H1 (cell line): ENCODE results near the gene PDE4D. TPM values are rescaled to one million over a fixed set of nuclear protein-coding genes. Genes with fewer than 3 reads are reported as not detected.

ENCODE experiments used
- CTCF ChIA-PET: fragments of 300-600 bp; sonication (Branson Sonifier 250); formaldehyde crosslinking; loops from one replicate; lab custom pipeline; 2021; ENCODE audit not compliant: partially characterized antibody; lab: Charles Lee
- POLR2A ChIA-PET: fragments of 300-600 bp; sonication (Branson Sonifier 250); formaldehyde crosslinking; loops from one replicate; lab custom pipeline; 2021; ENCODE audit warnings: inconsistent platforms; ENCODE audit not compliant: partially characterized antibody; lab: Charles Lee
- DNase-seq, 2 experiments: peaks; one replicate each; pipeline versions ENCODE4 v3.0.0 to v3.0.0-alpha.2; 2010 to 2022; ENCODE audit warnings: low spot score in 2 of 2, low read depth in 1 of 2, mixed read lengths in 1 of 2
- FAIRE-seq: peaks from 2 replicates; lab custom pipeline; 2011; peaks lifted over from hg19 to GRCh38; lab: Jason Lieb, UNC
- H2AFZ ChIP-seq: 2 replicates; pipeline ENCODE4 v1.8.1; 2012; ENCODE audit warnings: low read length, inconsistent platforms
- H2AK5ac ChIP-seq: 2 replicates; pipeline ENCODE4 v1.6.1; 2013; ENCODE audit warnings: low read depth, low read length
- H2BK120ac ChIP-seq: replicated peaks from 2 replicates; pipeline ENCODE3; 2013; ENCODE audit warnings: low read depth, low read length, inconsistent platforms
- H2BK12ac ChIP-seq: 2 replicates; pipeline ENCODE4 v1.6.1; 2013; ENCODE audit warnings: low read depth, low read length
- H2BK15ac ChIP-seq: 2 replicates; pipeline ENCODE4 v1.6.1; 2013; ENCODE audit warnings: low read length
- H2BK20ac ChIP-seq: 2 replicates; pipeline ENCODE4 v1.6.1; 2013; ENCODE audit warnings: low read length
- H2BK5ac ChIP-seq: 2 replicates; pipeline ENCODE4 v1.6.1; 2013; ENCODE audit warnings: low read depth, low read length
- H3K14ac ChIP-seq: 2 replicates; pipeline ENCODE4 v1.6.1; 2013; ENCODE audit warnings: inconsistent platforms; ENCODE audit not compliant: insufficient read length
- H3K18ac ChIP-seq: 2 replicates; pipeline ENCODE4 v1.6.1; 2013; ENCODE audit warnings: low read length; ENCODE audit errors: extremely low read depth
- H3K23ac ChIP-seq: 2 replicates; pipeline ENCODE4 v1.6.1; 2013; ENCODE audit warnings: inconsistent platforms; ENCODE audit not compliant: insufficient read length
- H3K23me2 ChIP-seq: 2 replicates; pipeline ENCODE4 v1.6.1; 2013; ENCODE audit warnings: low read depth, low read length
- H3K27ac ChIP-seq: 2 replicates; pipeline ENCODE4 v1.6.1; 2011; ENCODE audit warnings: low read depth, low read length, inconsistent platforms
- H3K27me3 ChIP-seq, 4 experiments: replicated peaks in 1 of 4; 1 replicate in 1 of 4; 2 replicates in 3 of 4; pipeline versions ENCODE4 v1.6.1 to v1.8.1; 2011 to 2013; ENCODE audit warnings: low read length in 3 of 4, mild to moderate bottlenecking in 3 of 4, inconsistent platforms in 2 of 4, mixed read lengths in 2 of 4, moderate library complexity in 1 of 4; ENCODE audit not compliant: control insufficient read depth in 3 of 4, insufficient read depth in 3 of 4; ENCODE audit errors: extremely low read depth in 1 of 4
- H3K36me3 ChIP-seq, 4 experiments: 2 replicates each; pipeline versions ENCODE4 v1.6.1 to v1.8.1; 2011 to 2013; ENCODE audit warnings: mild to moderate bottlenecking in 4 of 4, low read length in 3 of 4, moderate library complexity in 2 of 4, control low read depth in 1 of 4, inconsistent platforms in 1 of 4; ENCODE audit not compliant: insufficient read depth in 4 of 4, control insufficient read depth in 2 of 4
- H3K4ac ChIP-seq: replicated peaks from 2 replicates; pipeline ENCODE3; 2013; ENCODE audit warnings: low read length, low read depth, mixed read lengths, inconsistent platforms; ENCODE audit not compliant: insufficient read length
- H3K4me1 ChIP-seq, 4 experiments: replicated peaks in 1 of 4; 1 replicate in 1 of 4; 2 replicates in 3 of 4; pipeline versions ENCODE4 v1.6.1 to v1.8.1; 2011 to 2013; ENCODE audit warnings: low read length in 3 of 4, inconsistent platforms in 2 of 4, mixed read lengths in 1 of 4; ENCODE audit not compliant: insufficient read depth in 4 of 4, control insufficient read depth in 3 of 4
- H3K4me2 ChIP-seq, 2 experiments: 2 replicates each; pipeline versions ENCODE4 v1.6.1 to v1.8.1; 2011 to 2013; ENCODE audit warnings: low read depth in 2 of 2, low read length in 2 of 2, control low read depth in 1 of 2, inconsistent platforms in 1 of 2, mild to moderate bottlenecking in 1 of 2; ENCODE audit not compliant: insufficient read depth in 1 of 2
- H3K4me3 ChIP-seq, 4 experiments: fragments of 200-600, 300-600 bp in 1 of 4; sonication (generic), shearing (Covaris generic), sonication (Bioruptor Twin) in 1 of 4; 2 replicates each; pipeline versions ENCODE4 v1.5.1 to v1.8.1; 2011 to 2016; ENCODE audit warnings: low read length in 4 of 4, low read depth in 3 of 4, control low read depth in 2 of 4, inconsistent platforms in 2 of 4, mild to moderate bottlenecking in 2 of 4, mixed read lengths in 1 of 4, moderate library complexity in 1 of 4; ENCODE audit not compliant: insufficient read depth in 2 of 4; ENCODE audit errors: extremely low read depth in 1 of 4
- H3K56ac ChIP-seq: replicated peaks from 2 replicates; pipeline ENCODE3; 2013; ENCODE audit warnings: low read depth, mild to moderate bottlenecking, mixed read lengths, low read length, inconsistent platforms; ENCODE audit not compliant: insufficient read length
- H3K79me1 ChIP-seq: 2 replicates; pipeline ENCODE4 v1.6.1; 2013; ENCODE audit warnings: low read depth, low read length, control low read depth
- H3K79me2 ChIP-seq, 2 experiments: 2 replicates each; pipeline versions ENCODE4 v1.6.1 to v1.8.1; 2012 to 2013; ENCODE audit warnings: low read length in 2 of 2, mild to moderate bottlenecking in 2 of 2, inconsistent platforms in 1 of 2; ENCODE audit not compliant: insufficient read depth in 2 of 2, control insufficient read depth in 1 of 2
- H3K9ac ChIP-seq, 4 experiments: replicated peaks in 1 of 4; 1 replicate in 1 of 4; 2 replicates in 3 of 4; pipeline versions ENCODE4 v1.6.1 to v1.8.1; 2011 to 2013; ENCODE audit warnings: low read depth in 3 of 4, low read length in 3 of 4, control low read depth in 2 of 4, mild to moderate bottlenecking in 2 of 4, moderate library complexity in 2 of 4, inconsistent platforms in 1 of 4; ENCODE audit errors: extremely low read depth in 1 of 4
- H3K9me3 ChIP-seq, 2 experiments: 2 replicates each; pipeline versions ENCODE4 v1.6.1 to v1.8.1; 2012 to 2013; ENCODE audit warnings: mild to moderate bottlenecking in 2 of 2, moderate library complexity in 2 of 2, control low read depth in 1 of 2, inconsistent platforms in 1 of 2, low read depth in 1 of 2, low read length in 1 of 2, mixed read lengths in 1 of 2; ENCODE audit not compliant: insufficient read depth in 2 of 2
- H4K20me1 ChIP-seq, 2 experiments: replicated peaks in 1 of 2; 2 replicates each; pipeline versions ENCODE3 to v1.8.1; 2011 to 2013; ENCODE audit warnings: inconsistent platforms in 2 of 2, low read length in 2 of 2, mild to moderate bottlenecking in 1 of 2; ENCODE audit not compliant: insufficient read depth in 2 of 2, control insufficient read depth in 1 of 2
- H4K5ac ChIP-seq: 2 replicates; pipeline ENCODE4 v1.6.1; 2013; ENCODE audit warnings: low read length, low read depth, mixed read lengths, inconsistent platforms; ENCODE audit not compliant: insufficient read length
- H4K8ac ChIP-seq: 2 replicates; pipeline ENCODE4 v1.8.0; 2013; ENCODE audit warnings: mild to moderate bottlenecking, moderate library complexity, low read length, inconsistent platforms; ENCODE audit not compliant: insufficient read depth; ENCODE audit errors: extremely low read depth
- H4K91ac ChIP-seq: replicated peaks from 2 replicates; pipeline ENCODE3; 2013; ENCODE audit warnings: low read length, mixed read lengths, inconsistent platforms; ENCODE audit not compliant: insufficient read length
- BRCA1 ChIP-seq: IDR thresholded peaks from 2 replicates; pipeline ENCODE4 v1.6.1; 2012; ENCODE audit warnings: low read depth, low read length, improper control_type of control experiment
- CBX5 ChIP-seq: fragments of 300-800, 300-1000 bp; sonication (generic); IDR thresholded peaks from 2 replicates; pipeline ENCODE4 v1.7.1; 2016; ENCODE audit warnings: antibody characterized with exemption, low read length, low read depth
- WGBS, 2 experiments: shearing (Covaris generic) in 1 of 2; methylation state at CpG; one replicate each; pipeline versions ENCODE4 v1.1.6 to v1.1.7; 2013 to 2015; ENCODE audit warnings: low lambda C conversion rate in 2 of 2, mixed read lengths in 2 of 2, inconsistent platforms in 1 of 2, low coverage in 1 of 2, missing lambda C conversion rate in 1 of 2; ENCODE audit not compliant: insufficient replicate concordance in 2 of 2, insufficient coverage in 1 of 2, insufficient read length in 1 of 2; ENCODE audit errors: extremely low coverage in 1 of 2, missing lambda C conversion rate in 1 of 2; 5-methylcytosine and 5-hydroxymethylcytosine counted together
- polyA plus RNA-seq, 7 experiments: library from polyadenylated mRNA; depleted of rRNA in 3 of 7; stranded (reverse) in 5 of 7; unstranded in 2 of 7; fragments of >200 nt in 5 of 7; fragments of 200-250 nt in 2 of 7; gene quantifications; 1 replicate in 5 of 7; 2 replicates in 1 of 7; 4 replicates in 1 of 7; pipeline versions ENCODE4 v1.2.1 to v1.2.3, GENCODE V29; 2011 to 2013; ENCODE audit warnings: missing spikeins in 2 of 7, mixed read lengths in 2 of 7
- total RNA-seq: library from RNA; stranded (reverse); fragmentation: NEBNext Ultra II Directional; extraction: Animal tissue kit (Norgen Biotek cat#: 25700); gene quantifications from 2 replicates; pipeline ENCODE4 v1.2.1, GENCODE V29; 2021

PDE4D gene
- total and polyA plus RNA-seq, 2 of the 8 experiments (the other 6 are each of a cell fraction or from before 2014, with no cell fraction given) = 2.3 to 3.7 TPM

GRCh38 chr5:59149827-59150226 lies 743.7 kb downstream of the PDE4D start:
- Histone ChIP-seq H2AK5ac (no peak overlapping the region), H2BK120ac (no peak overlapping the region), H3K23ac (no peak overlapping the region), H2BK15ac (no peak overlapping the region), H3K27ac (no peak overlapping the region), H2AFZ (no peak overlapping the region), H2BK5ac (no peak overlapping the region), H3K14ac (no peak overlapping the region), H4K5ac (no peak overlapping the region), H2BK12ac (no peak overlapping the region), H3K36me3 (no peaks in the 10 kb centered on the region), H3K79me2 (no peaks in the 10 kb centered on the region), H2BK20ac (no peak overlapping the region), H3K18ac (no peak overlapping the region), H3K9ac (no peak overlapping the region), H4K91ac (no peak overlapping the region), H3K4ac (no peak overlapping the region), H4K8ac (no peak overlapping the region), H3K9me3 (peaks cover 4% of the 10 kb centered on the region in 2 experiments; a peak in 2 of 4 replicates), H3K23me2 (no peaks in the 10 kb centered on the region; the same call in 1 of the 2 replicates), H3K4me2 (no peak overlapping the region), H3K27me3 (no peaks in the 10 kb centered on the region), H3K79me1 (no peaks in the 10 kb centered on the region), H4K20me1 (no peaks in the 10 kb centered on the region), H3K56ac (no peak overlapping the region), H3K4me3 (no peak overlapping the region), H3K4me1 (peaks cover 0 to 3% (median 0%) of the 10 kb centered on the region in 4 experiments; a peak in 1 of 7 replicates)
- ChIA-PET CTCF (interaction anchor here (2.1 kb wide), 1 partner anchor 34 kb away, joined by 6 read pairs; no protein-coding TSS in a partner anchor), POLR2A (interaction anchor here (1.6 kb wide), 1 partner anchor 22 kb away, joined by 3 read pairs; no protein-coding TSS in a partner anchor)
- FAIRE-seq = no peak
- 89% methylated on average over 1 of the region's 1 CpG; no CpG with 5 or more reads in 1 of the 2 experiments for WGBS, 2 experiments
- no peak for DNase-seq
- TF ChIP-seq CBX5 (no peak), BRCA1 (no peak)
